Endothelial cell of umbilical vein (primary cell): ENCODE measurements around the gene FANCD2. TPM values are rescaled to one million over a fixed set of nuclear protein-coding genes. Genes with fewer than 3 reads are reported as not detected.
"Not testable (repeated sequence)": the region's sequence is repeated elsewhere in the genome, so short reads cannot be mapped to it uniquely, and the experiment has no call there.

Experiments used
- BruUV-seq: library from RNA; stranded (reverse); fragments of 400-500 nt; replicated peaks from 2 replicates; lab custom pipeline; 2021; lab: Mats Ljungman, UMichigan
- CTCF ChIA-PET: fragments of 300-600, 350-600 bp; sonication (Branson Sonifier 250); formaldehyde crosslinking; loops from one replicate; lab custom pipeline; 2021; ENCODE audit warnings: antibody characterized with exemption, inconsistent platforms; lab: Charles Lee
- POLR2A ChIA-PET: fragments of 300-600, 350-600 bp; sonication (Branson Sonifier 250); formaldehyde crosslinking; loops from one replicate; lab custom pipeline; 2021; ENCODE audit warnings: antibody characterized with exemption, inconsistent platforms; lab: Charles Lee
- DNase-seq: peaks from one replicate; pipeline ENCODE4 v3.0.0-alpha.2; 2011; ENCODE audit warnings: low read depth, low spot score
- FAIRE-seq: peaks from 2 replicates; lab custom pipeline; 2011; peaks lifted over from hg19 to GRCh38; lab: Jason Lieb, UNC
- H2AFZ ChIP-seq: 2 replicates; pipeline ENCODE4 v1.6.0; 2012; ENCODE audit warnings: low read depth, low read length, control low read depth, inconsistent platforms
- H3K27ac ChIP-seq: 2 replicates; pipeline ENCODE4 v1.5.1; 2011; ENCODE audit warnings: low read depth, mild to moderate bottlenecking, control low read depth, low read length, moderate library complexity; ENCODE audit not compliant: insufficient read depth
- H3K27me3 ChIP-seq, 2 experiments: 2 replicates each; pipeline versions ENCODE4 v1.6.0 to v1.6.1; 2011; ENCODE audit warnings: low read length in 2 of 2, mixed read lengths in 1 of 2; ENCODE audit not compliant: control insufficient read depth in 2 of 2, insufficient read depth in 2 of 2
- H3K36me3 ChIP-seq, 2 experiments: 2 replicates in 1 of 2; 3 replicates in 1 of 2; pipeline ENCODE4 v1.5.1; 2011; ENCODE audit warnings: low read length in 2 of 2, mild to moderate bottlenecking in 1 of 2, moderate library complexity in 1 of 2; ENCODE audit not compliant: control insufficient read depth in 2 of 2, insufficient read depth in 2 of 2; ENCODE audit errors: extremely low read depth in 1 of 2
- H3K4me1 ChIP-seq: 3 replicates; pipeline ENCODE4 v1.5.1; 2011; ENCODE audit warnings: mild to moderate bottlenecking, low read length; ENCODE audit not compliant: control insufficient read depth, insufficient read depth; ENCODE audit errors: extremely low read depth
- H3K4me2 ChIP-seq: 2 replicates; pipeline ENCODE4 v1.6.1; 2011; ENCODE audit warnings: low read length, control low read depth, mixed read lengths; ENCODE audit not compliant: insufficient read depth
- H3K4me3 ChIP-seq, 3 experiments: fragments of 200-600 bp in 1 of 3; sonication (generic), shearing (Covaris generic) in 1 of 3; replicated peaks in 1 of 3; 2 replicates each; pipeline ENCODE4 v1.5.1; 2011 to 2016; ENCODE audit warnings: control low read depth in 3 of 3, low read length in 3 of 3, mild to moderate bottlenecking in 2 of 3, inconsistent platforms in 1 of 3, low read depth in 1 of 3, moderate library complexity in 1 of 3; ENCODE audit not compliant: insufficient read depth in 1 of 3
- H3K79me2 ChIP-seq: 2 replicates; pipeline ENCODE4 v1.6.0; 2012; ENCODE audit warnings: low read length, inconsistent platforms; ENCODE audit not compliant: control insufficient read depth, insufficient read depth
- H3K9ac ChIP-seq: replicated peaks from 2 replicates; pipeline ENCODE3; 2011; ENCODE audit warnings: low read length, control low read depth; ENCODE audit not compliant: insufficient read depth; ENCODE audit errors: extremely low read depth
- H3K9me1 ChIP-seq: replicated peaks from 3 replicates; pipeline ENCODE4 v1.6.0; 2011; ENCODE audit warnings: mild to moderate bottlenecking, low read length; ENCODE audit not compliant: control insufficient read depth, insufficient read depth; ENCODE audit errors: extremely low read depth
- H3K9me3 ChIP-seq: replicated peaks from 2 replicates; pipeline ENCODE4 v1.5.1; 2012; ENCODE audit warnings: low read length, inconsistent platforms; ENCODE audit not compliant: control insufficient read depth, insufficient read depth
- H4K20me1 ChIP-seq: replicated peaks from 2 replicates; pipeline ENCODE3; 2011; ENCODE audit warnings: mild to moderate bottlenecking, low read length; ENCODE audit not compliant: control insufficient read depth, insufficient read depth; ENCODE audit errors: extremely low read depth
- GATA2 ChIP-seq: IDR thresholded peaks from 2 replicates; pipeline ENCODE4 v1.7.0; 2011; ENCODE audit warnings: low read depth, mild to moderate bottlenecking, moderate library complexity, mixed read lengths, low read length; ENCODE audit not compliant: insufficient read length, insufficient read depth
- MYC ChIP-seq: IDR thresholded peaks from one replicate; pipeline ENCODE4 v1.6.1; 2011; ENCODE audit warnings: mild to moderate bottlenecking, low read depth, low read length
- POLR2AphosphoS5 ChIP-seq: IDR thresholded peaks from 2 replicates; pipeline ENCODE4 v1.6.1; 2012; ENCODE audit warnings: low read depth, mild to moderate bottlenecking, control low read depth, low read length, moderate library complexity; ENCODE audit not compliant: insufficient read depth
- dilution Hi-C: fragments of 300-500 bp; cut with MboI; formaldehyde crosslinking; loops from one replicate; pipeline ENCODE4 v1.15.0; 2019; ENCODE audit warnings: low sequenced_read_pairs; ENCODE audit not compliant: extremely low pct_ligation_motif_present
- intact Hi-C: fragments of 100-400 bp; cut with micrococcal nuclease; formaldehyde crosslinking; loops from one replicate; pipeline ENCODE4 v1.10.0; 2022
- polyA plus RNA-seq, 4 experiments: library from polyadenylated mRNA; depleted of rRNA in 3 of 4; stranded (reverse) in 3 of 4; unstranded in 1 of 4; fragments of >200 nt; gene quantifications; 2 replicates each; pipeline versions ENCODE4 v1.2.1 to v1.2.3, GENCODE V29; 2011 to 2012; ENCODE audit warnings: missing spikeins in 1 of 4
- total RNA-seq: library from RNA; stranded (reverse); gene quantifications from 2 replicates; pipeline ENCODE4 v1.2.3, GENCODE V29; 2021

The FANCD2 gene
- total and polyA plus RNA-seq, 2 donors (not counting 3 experiments of a cell fraction or from before 2014, with no cell fraction given): 8.2 to 26.8 TPM

GRCh38 chr3:10015461-10015904 is 10.8 kb upstream of the FANCD2 start:
- ChIA-PET POLR2A (interaction anchor here (1.1 to 1.4 kb wide), 3 partner anchors 11 to 306 kb away, joined by 4 read pairs; partner anchors contain the start of genes EMC3, FANCD2 and SEC13), CTCF (interaction anchor here (0.9 to 1.6 kb wide), 3 partner anchors 10 to 232 kb away, joined by 3 to 9 read pairs (median 7); partner anchors contain the start of gene FANCD2)
- intact Hi-C loops: loop anchor here (1.0 kb wide), 1 partner anchor 11 kb away; the partner anchor contains the start of gene FANCD2
- Histone ChIP-seq H4K20me1 (no peaks in the 10 kb centered on the region), H3K79me2 (no peaks in the 10 kb centered on the region), H3K4me3 (no peak overlapping the region), H3K9me3 (no peaks in the 10 kb centered on the region), H3K27me3 (no peaks in the 10 kb centered on the region), H3K27ac (peak overlapping the region; percentile 45), H2AFZ (peak overlapping the region; percentile 90), H3K9me1 (no peaks in the 10 kb centered on the region), H3K4me1 (peaks cover 16% of the 10 kb centered on the region), H3K36me3 (peaks cover 0 to 5% of the 10 kb centered on the region in 2 experiments), H3K9ac (peak overlapping the region; percentile 55), H3K4me2 (peak overlapping the region; percentile 24)
- dilution Hi-C loops: no loop called here
- TF ChIP-seq POLR2AphosphoS5 (peak; percentile 23), MYC (no peak)
- DNase-seq (peak; percentile 91), FAIRE-seq (peak; percentile 98)
- BruUV-seq: no TSS peak

- CTCF ChIA-PET: interaction anchor here (1.1 to 1.2 kb wide), 2 partner anchors 72 to 85 kb away, joined by 3 read pairs; no protein-coding TSS in a partner anchor
- no peak overlapping the region for H3K27ac ChIP-seq
- dilution Hi-C loops: no loop called here
- no peaks in the 10 kb centered on the region for H4K20me1 ChIP-seq
- H3K9me3 ChIP-seq: no peaks in the 10 kb centered on the region
- H3K79me2 ChIP-seq: no peaks in the 10 kb centered on the region
- peaks cover 3 to 9% of the 10 kb centered on the region in 2 experiments for H3K36me3 ChIP-seq
- H3K4me1 ChIP-seq: peaks cover 10% of the 10 kb centered on the region
- no peak for FAIRE-seq
- no peak for TF ChIP-seq GATA2
- no peak overlapping the region for H2AFZ ChIP-seq
- POLR2A ChIA-PET: no interaction called here
- H3K9ac ChIP-seq: no peak overlapping the region
- no peaks in the 10 kb centered on the region for H3K27me3 ChIP-seq
- no TSS peak for BruUV-seq
- H3K4me3 ChIP-seq: no peak overlapping the region
- no peak overlapping the region for H3K4me2 ChIP-seq
- no peaks in the 10 kb centered on the region for H3K9me1 ChIP-seq
- no peak for DNase-seq
- intact Hi-C loops: no loop called here
Measured at GRCh38 chr3:10017636-10018292, 8.5 kb upstream of the FANCD2 start.

GRCh38 chr3:10018806-10019205 is 7.4 kb upstream of the FANCD2 start:
- CTCF ChIA-PET: interaction anchor here (1.2 kb wide), 1 partner anchor 86 kb away, joined by 3 read pairs; no protein-coding TSS in a partner anchor
- POLR2A ChIA-PET, H3K79me2 ChIP-seq, H3K27me3 ChIP-seq, BruUV-seq, H3K4me1 ChIP-seq, H3K9me3 ChIP-seq, H3K9me1 ChIP-seq, H3K4me2 ChIP-seq, H3K27ac ChIP-seq, H2AFZ ChIP-seq, H4K20me1 ChIP-seq, intact Hi-C loops, dilution Hi-C loops, H3K9ac ChIP-seq, DNase-seq, FAIRE-seq, H3K4me3 ChIP-seq: not testable (repeated sequence)
- H3K36me3 ChIP-seq: peaks cover 3 to 13% of the 10 kb centered on the region in 2 experiments
